GM12873 (cell line): ENCODE measurements around the gene ZNF319.

ENCODE experiments used
- TF ChIP-seq, protein P1 (sequence below): IDR thresholded peaks from 2 replicates; pipeline ENCODE4 v1.5.1; 2012; ENCODE audit warnings: low read depth, mild to moderate bottlenecking, moderate library complexity, low read length, control low read depth; ENCODE audit not compliant: insufficient read depth; ENCODE audit errors: missing control alignments

Gene ZNF319

DNA sequence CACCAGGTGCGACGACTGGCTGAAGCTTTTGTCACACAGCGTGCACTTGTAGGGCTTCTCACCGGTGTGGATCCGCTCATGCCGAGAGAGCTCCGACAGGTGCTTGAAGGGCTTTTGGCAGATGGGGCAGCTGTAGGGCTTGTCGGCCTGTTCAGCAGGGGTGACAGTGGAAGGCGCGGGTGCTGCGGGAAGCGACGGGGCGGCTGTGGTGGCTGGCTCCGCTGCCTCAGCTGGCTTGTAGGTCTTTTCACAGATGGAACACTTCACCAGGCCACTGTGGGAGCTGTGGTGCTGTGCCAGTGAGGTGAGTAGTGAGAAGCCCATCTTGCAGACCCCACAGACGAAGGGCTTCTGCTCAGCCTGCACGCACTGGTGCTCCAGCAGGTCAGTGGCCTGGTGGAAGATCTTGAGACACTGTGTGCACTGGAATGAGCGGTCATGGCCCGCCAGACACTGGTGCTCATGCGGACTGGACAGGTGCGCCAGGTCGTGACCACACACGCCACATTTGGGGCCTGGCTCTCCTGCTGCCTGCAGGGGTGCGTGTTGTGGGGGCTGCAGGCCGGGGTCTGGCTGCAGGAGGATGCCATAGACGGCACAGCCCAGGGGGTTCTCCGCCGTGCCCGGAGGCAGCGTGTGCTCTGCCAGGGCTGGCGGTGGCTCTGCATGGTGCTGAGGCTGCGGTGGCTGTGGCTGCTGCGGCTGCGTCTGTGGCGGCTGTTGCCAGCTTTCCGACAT lies 2.8 kb downstream of the ZNF319 start:
- TF ChIP-seq, protein P1, sequence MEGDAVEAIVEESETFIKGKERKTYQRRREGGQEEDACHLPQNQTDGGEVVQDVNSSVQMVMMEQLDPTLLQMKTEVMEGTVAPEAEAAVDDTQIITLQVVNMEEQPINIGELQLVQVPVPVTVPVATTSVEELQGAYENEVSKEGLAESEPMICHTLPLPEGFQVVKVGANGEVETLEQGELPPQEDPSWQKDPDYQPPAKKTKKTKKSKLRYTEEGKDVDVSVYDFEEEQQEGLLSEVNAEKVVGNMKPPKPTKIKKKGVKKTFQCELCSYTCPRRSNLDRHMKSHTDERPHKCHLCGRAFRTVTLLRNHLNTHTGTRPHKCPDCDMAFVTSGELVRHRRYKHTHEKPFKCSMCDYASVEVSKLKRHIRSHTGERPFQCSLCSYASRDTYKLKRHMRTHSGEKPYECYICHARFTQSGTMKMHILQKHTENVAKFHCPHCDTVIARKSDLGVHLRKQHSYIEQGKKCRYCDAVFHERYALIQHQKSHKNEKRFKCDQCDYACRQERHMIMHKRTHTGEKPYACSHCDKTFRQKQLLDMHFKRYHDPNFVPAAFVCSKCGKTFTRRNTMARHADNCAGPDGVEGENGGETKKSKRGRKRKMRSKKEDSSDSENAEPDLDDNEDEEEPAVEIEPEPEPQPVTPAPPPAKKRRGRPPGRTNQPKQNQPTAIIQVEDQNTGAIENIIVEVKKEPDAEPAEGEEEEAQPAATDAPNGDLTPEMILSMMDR: no peak

DNA sequence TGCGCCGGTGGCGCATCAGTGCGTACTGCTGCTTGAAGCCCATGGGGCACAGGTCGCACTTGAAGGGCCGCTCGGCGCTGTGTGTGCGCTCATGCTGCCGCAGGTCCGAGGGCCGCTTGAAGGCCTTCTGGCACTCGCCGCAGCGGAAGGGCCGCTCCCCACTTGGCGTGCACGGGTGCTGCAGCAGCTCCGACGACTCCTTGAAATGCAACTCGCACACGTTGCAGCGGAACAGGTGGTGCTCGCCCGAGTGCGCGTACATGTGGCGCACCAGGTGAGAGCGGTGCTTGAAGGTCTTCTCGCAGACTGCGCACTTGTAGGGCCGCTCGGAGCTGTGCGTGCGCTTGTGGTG lies 3.3 kb downstream of the ZNF319 start:
- TF ChIP-seq, protein P1: no peak

- TF ChIP-seq, protein P1: no peak
Observed at GRCh38 chr16:57996406-57997175, 3.9 kb downstream of the ZNF319 start.

- TF ChIP-seq, protein P1: no peak
Observed at GRCh38 chr16:57995721-57996405, 4.6 kb downstream of the ZNF319 start.

- TF ChIP-seq, protein P1: peak; percentile 52
Observed at GRCh38 chr16:57994778-57995177, 5.7 kb downstream of the ZNF319 start.

DNA sequence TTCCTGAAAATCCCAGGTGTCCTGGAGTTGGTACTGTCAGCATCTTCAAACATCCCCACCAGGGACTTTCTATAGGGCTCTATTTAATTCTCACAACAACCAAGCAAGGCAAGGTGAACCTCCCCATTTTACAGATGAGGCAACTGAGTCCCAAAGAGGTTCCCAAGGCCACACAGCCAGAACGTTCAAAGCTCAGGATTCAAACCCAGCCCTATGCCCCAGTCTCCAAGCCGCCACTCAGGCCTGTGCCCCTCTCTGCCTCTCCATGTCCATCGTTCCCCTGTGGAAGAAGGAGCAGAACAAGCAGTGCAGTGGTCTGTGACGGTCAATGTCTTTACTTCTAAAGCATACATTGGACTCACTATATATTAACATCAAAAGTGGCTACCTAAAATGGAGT lies 6.1 kb downstream of the ZNF319 start:
- TF ChIP-seq, protein P1: no peak

DNA sequence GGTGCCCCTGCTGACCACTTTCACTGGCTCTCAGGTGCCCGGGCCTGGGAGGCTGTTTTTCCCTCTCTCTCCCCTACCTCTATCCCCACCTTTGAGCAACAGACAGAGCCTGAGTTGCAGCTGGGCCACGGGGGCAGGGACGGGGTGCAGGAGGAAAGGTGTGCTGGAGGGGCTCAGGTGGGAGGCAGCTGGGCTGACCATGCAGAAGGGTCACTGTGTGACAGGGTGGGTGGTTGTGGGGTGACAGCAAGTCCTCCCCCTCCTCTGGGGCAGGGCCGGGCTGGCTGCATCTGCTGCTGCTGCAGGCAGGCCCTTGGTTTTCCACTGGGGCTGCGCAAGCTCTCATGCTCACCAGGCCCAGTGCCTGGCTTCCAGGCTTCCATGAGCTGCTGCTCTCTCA lies 6.6 kb downstream of the ZNF319 start:
- TF ChIP-seq, protein P1: no peak
